ENCODE measurements around the gene KRTAP5-5. TPM values are rescaled to one million over a fixed set of nuclear protein-coding genes. Genes with fewer than 3 reads are reported as not detected.

The KRTAP5-5 gene
- total and polyA plus RNA-seq, 2 donors (not counting 3 experiments of a cell fraction or from before 2014, with no cell fraction given): not detected

- H3K4me3 ChIP-seq (replicated peaks in 1 of 3; ENCODE audit: insufficient read depth in 1 of 3, low read depth in 1 of 3, low read length in 3 of 3): no peak overlapping the region
- TF ChIP-seq MYC (IDR thresholded peaks at IDR 0.05; ENCODE audit: low read depth, low read length) (no peak), POLR2AphosphoS5 (IDR thresholded peaks at IDR 0.05; ENCODE audit: insufficient read depth, low read depth, low read length) (peak; percentile 19)
- FAIRE-seq (no peak), DNase-seq (ENCODE audit: low read depth, low spot score) (peak; percentile 47)
- no peak overlapping the region for H2AFZ ChIP-seq (ENCODE audit: low read depth, low read length)
- POLR2A ChIA-PET: no interaction called here
- no peaks in the 10 kb centered on the region for H3K36me3 ChIP-seq (ENCODE audit: control insufficient read depth in 2 of 2, extremely low read depth in 1 of 2, insufficient read depth in 2 of 2, low read length in 2 of 2)
- H3K27ac ChIP-seq (ENCODE audit: insufficient read depth, low read depth, low read length): no peak overlapping the region
- peaks cover 0 to 4% of the 10 kb centered on the region in 2 experiments for H3K27me3 ChIP-seq (ENCODE audit: control insufficient read depth in 2 of 2, insufficient read depth in 2 of 2, low read length in 2 of 2)
- H3K9me3 ChIP-seq (replicated peaks; ENCODE audit: control insufficient read depth, insufficient read depth, low read length): no peaks in the 10 kb centered on the region
- CTCF ChIA-PET: interaction anchor here (1.0 to 6.0 kb wide), 10 partner anchors 8 to 502 kb away, joined by 3 to 337 read pairs (median 8); partner anchors contain the start of gene SYT8
- H3K4me1 ChIP-seq (ENCODE audit: control insufficient read depth, extremely low read depth, insufficient read depth, low read length): peaks cover 2% of the 10 kb centered on the region
- H3K9ac ChIP-seq (replicated peaks; ENCODE audit: extremely low read depth, insufficient read depth, low read length): no peak overlapping the region
- dilution Hi-C loops (cut with MboI; ENCODE audit: extremely low pct_ligation_motif_present, low sequenced_read_pairs) (no loop called here), intact Hi-C loops (cut with micrococcal nuclease) (no loop called here)
- H3K4me2 ChIP-seq (ENCODE audit: insufficient read depth, low read length): no peak overlapping the region
- BruUV-seq (replicated peaks): no TSS peak
- no peaks in the 10 kb centered on the region for H4K20me1 ChIP-seq (replicated peaks; ENCODE audit: control insufficient read depth, extremely low read depth, insufficient read depth, low read length)
- no peaks in the 10 kb centered on the region for H3K79me2 ChIP-seq (ENCODE audit: control insufficient read depth, insufficient read depth, low read length)
- H3K9me1 ChIP-seq (replicated peaks; ENCODE audit: control insufficient read depth, extremely low read depth, insufficient read depth, low read length): no peaks in the 10 kb centered on the region
Measured at GRCh38 chr11:1654388-1655167, 25.0 kb downstream of the KRTAP5-5 start.

- FAIRE-seq (no peak), DNase-seq (ENCODE audit: low read depth, low spot score) (no peak)
- ChIA-PET CTCF (interaction anchor here (1.0 to 6.0 kb wide), 6 partner anchors 37 to 501 kb away, joined by 6 to 337 read pairs (median 138); partner anchors contain the start of gene SYT8), POLR2A (no interaction called here)
- no peak for TF ChIP-seq GATA2 (IDR thresholded peaks at IDR 0.05; ENCODE audit: insufficient read depth, insufficient read length, low read depth, low read length)
- TF ChIP-seq POLR2A (IDR thresholded peaks at IDR 0.05; ENCODE audit: low read depth, low read length): no peak
- no peak for TF ChIP-seq MAX (IDR thresholded peaks at IDR 0.05; ENCODE audit: insufficient read depth, insufficient read length)
- TF ChIP-seq JUN (IDR thresholded peaks at IDR 0.05; ENCODE audit: borderline replicate concordance, insufficient read depth, insufficient read length, low read depth): no peak
- no peak for TF ChIP-seq EZH2 (IDR thresholded peaks at IDR 0.05; ENCODE audit: borderline replicate concordance, low read depth, low read length, severe bottlenecking)
- no peak for TF ChIP-seq POLR2AphosphoS5 (IDR thresholded peaks at IDR 0.05; ENCODE audit: insufficient read depth, low read depth, low read length)
- TF ChIP-seq MYC (IDR thresholded peaks at IDR 0.05; ENCODE audit: low read depth, low read length): no peak
- TF ChIP-seq CTCF (IDR thresholded peaks at IDR 0.05; ENCODE audit: extremely low read depth in 1 of 2, insufficient read depth in 1 of 2, low read depth in 1 of 2, low read length in 2 of 2): no peak
- no peak for TF ChIP-seq FOS (IDR thresholded peaks at IDR 0.05; ENCODE audit: borderline replicate concordance, insufficient read depth, low read length)
- H3K27ac ChIP-seq (ENCODE audit: insufficient read depth, low read depth, low read length): no peak overlapping the region
- peaks cover 2% of the 10 kb centered on the region for H3K4me1 ChIP-seq (ENCODE audit: control insufficient read depth, extremely low read depth, insufficient read depth, low read length)
- peaks cover 0 to 4% of the 10 kb centered on the region in 2 experiments for H3K27me3 ChIP-seq (ENCODE audit: control insufficient read depth in 2 of 2, insufficient read depth in 2 of 2, low read length in 2 of 2)
- BruUV-seq (replicated peaks): no TSS peak
- no peaks in the 10 kb centered on the region for H3K79me2 ChIP-seq (ENCODE audit: control insufficient read depth, insufficient read depth, low read length)
- H3K9ac ChIP-seq (replicated peaks; ENCODE audit: extremely low read depth, insufficient read depth, low read length): no peak overlapping the region
- H3K4me3 ChIP-seq (replicated peaks in 1 of 3; ENCODE audit: insufficient read depth in 1 of 3, low read depth in 1 of 3, low read length in 3 of 3): no peak overlapping the region
- intact Hi-C loops (cut with micrococcal nuclease) (no loop called here), dilution Hi-C loops (cut with MboI; ENCODE audit: extremely low pct_ligation_motif_present, low sequenced_read_pairs) (no loop called here)
- no peaks in the 10 kb centered on the region for H3K9me1 ChIP-seq (replicated peaks; ENCODE audit: control insufficient read depth, extremely low read depth, insufficient read depth, low read length)
- H4K20me1 ChIP-seq (replicated peaks; ENCODE audit: control insufficient read depth, extremely low read depth, insufficient read depth, low read length): no peaks in the 10 kb centered on the region
- no peaks in the 10 kb centered on the region for H3K36me3 ChIP-seq (ENCODE audit: control insufficient read depth in 2 of 2, extremely low read depth in 1 of 2, insufficient read depth in 2 of 2, low read length in 2 of 2)
- no peak overlapping the region for H3K4me2 ChIP-seq (ENCODE audit: insufficient read depth, low read length)
- no peaks in the 10 kb centered on the region for H3K9me3 ChIP-seq (replicated peaks; ENCODE audit: control insufficient read depth, insufficient read depth, low read length)
- no peak overlapping the region for H2AFZ ChIP-seq (ENCODE audit: low read depth, low read length)
Measured at GRCh38 chr11:1655168-1656060, 25.8 kb downstream of the KRTAP5-5 start.
